Measurements from ENCODE around the gene HOXD10. TPM values are rescaled to one million over a fixed set of nuclear protein-coding genes. Genes with fewer than 3 reads are reported as not detected.

Gene HOXD10
- total RNA-seq, 1 donor from 2014 or later: not detected

DNA sequence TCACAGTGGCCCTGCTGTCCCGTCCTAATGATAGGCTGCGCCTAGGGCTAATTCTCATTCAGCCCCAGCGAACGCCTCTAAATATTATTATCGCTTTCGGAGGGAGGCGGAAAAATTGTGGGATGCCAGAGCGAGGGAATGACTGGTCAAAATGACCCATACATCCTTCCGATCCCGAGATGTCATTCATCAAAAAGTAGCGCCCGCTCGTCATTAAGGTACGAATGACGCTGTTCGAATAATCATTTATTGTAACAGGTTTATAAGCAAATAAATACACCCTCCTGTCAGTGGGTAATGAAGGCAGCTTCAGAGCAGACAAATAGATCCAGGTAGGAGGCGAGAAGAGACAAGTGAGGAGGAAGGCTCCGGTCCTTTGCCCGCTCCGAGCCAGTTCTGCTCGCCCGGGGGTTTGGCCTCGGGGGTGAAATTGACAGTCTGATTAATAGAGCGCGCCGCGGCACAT is 32.7 kb upstream of the HOXD10 start, which contains the start of gene EVX2:
EVX2 (minus strand) TSS at position 167 of the 466 bp plus-strand sequence. CDS start 186 bp downstream, outside the sequence.
- Mint-ChIP-seq H3K4me1 (ENCODE audit: low read depth) (peaks cover 34% of the 10 kb centered on the region), H3K27me3 (ENCODE audit: low read depth) (peaks cover 81% of the 10 kb centered on the region), H3K27ac (ENCODE audit: unreplicated experiment) (no peak within 1 kb of the TSS), H3K4me3 (ENCODE audit: unreplicated experiment) (no peak within 1 kb of the TSS), H3K36me3 (ENCODE audit: low read depth) (peaks cover 6% of the 10 kb centered on the region), H3K9me3 (ENCODE audit: low read depth) (no peaks in the 10 kb centered on the region)
- TF ChIP-seq, protein P1, sequence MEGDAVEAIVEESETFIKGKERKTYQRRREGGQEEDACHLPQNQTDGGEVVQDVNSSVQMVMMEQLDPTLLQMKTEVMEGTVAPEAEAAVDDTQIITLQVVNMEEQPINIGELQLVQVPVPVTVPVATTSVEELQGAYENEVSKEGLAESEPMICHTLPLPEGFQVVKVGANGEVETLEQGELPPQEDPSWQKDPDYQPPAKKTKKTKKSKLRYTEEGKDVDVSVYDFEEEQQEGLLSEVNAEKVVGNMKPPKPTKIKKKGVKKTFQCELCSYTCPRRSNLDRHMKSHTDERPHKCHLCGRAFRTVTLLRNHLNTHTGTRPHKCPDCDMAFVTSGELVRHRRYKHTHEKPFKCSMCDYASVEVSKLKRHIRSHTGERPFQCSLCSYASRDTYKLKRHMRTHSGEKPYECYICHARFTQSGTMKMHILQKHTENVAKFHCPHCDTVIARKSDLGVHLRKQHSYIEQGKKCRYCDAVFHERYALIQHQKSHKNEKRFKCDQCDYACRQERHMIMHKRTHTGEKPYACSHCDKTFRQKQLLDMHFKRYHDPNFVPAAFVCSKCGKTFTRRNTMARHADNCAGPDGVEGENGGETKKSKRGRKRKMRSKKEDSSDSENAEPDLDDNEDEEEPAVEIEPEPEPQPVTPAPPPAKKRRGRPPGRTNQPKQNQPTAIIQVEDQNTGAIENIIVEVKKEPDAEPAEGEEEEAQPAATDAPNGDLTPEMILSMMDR (IDR thresholded peaks at IDR 0.05): no peak
- DNase-seq (ENCODE audit: low spot score): no peak

DNA sequence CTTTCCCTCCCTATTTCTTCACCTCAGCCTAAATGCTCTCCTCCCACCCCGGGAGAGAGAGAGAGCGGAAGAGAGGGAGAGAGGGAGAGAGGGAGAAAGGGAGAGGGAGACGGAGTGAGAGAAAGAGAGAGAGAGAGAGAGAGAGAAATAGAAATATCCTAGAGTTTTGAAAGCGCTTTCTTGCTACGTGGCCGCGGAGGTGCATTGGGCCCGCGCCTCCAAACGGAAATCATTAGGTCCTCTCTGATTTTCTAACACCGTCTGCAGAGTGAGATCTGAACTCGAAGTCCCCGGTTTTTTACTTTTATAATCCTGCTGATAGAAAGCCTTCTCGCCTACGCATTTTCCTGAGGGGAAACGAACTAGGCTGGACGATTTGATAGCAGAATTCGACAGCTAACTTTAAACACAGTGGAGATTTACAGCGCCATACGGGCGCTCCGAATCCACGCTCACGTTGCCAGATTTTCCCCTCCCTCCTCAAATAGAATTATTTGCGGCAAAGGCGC is 31.9 kb upstream of the HOXD10 start:
- H3K9me3 Mint-ChIP-seq (ENCODE audit: low read depth): no peaks in the 10 kb centered on the region

DNA sequence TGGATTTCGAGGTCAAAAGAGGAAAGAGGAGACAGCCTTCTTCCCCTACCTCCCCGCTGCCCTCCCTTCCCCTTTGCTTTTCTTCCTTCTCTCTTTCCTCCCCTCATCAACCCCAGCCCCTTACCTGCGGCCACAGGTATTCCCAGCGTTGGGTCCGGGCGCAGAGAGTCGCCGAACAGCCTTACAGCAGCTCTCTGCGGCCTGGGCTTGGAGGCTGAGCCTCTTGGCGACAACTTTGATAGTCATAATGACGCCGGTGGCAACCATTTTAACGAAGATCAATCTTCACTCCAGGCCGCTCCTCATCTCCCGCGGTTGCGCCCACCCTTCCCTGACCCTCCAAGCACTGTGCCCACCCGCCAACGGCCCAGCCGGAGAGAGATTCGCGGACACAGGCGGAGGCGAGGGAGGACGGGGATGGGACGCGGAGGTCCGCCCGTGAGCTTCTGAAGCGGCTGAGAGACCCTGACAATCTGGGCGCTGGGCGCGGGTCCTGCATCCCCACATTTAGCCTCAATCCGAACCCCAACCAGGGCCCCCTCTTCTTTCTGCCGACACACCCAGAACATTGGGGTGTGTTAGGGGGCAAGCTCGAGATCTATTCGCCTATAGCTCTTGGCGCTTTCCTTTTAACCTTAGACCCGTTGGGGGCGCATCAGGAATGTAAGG is 31.3 kb upstream of the HOXD10 start:
- Mint-ChIP-seq H3K27me3 (ENCODE audit: low read depth) (peaks cover 87% of the 10 kb centered on the region), H3K36me3 (ENCODE audit: low read depth) (peaks cover 2% of the 10 kb centered on the region), H3K4me3 (ENCODE audit: unreplicated experiment) (no peak overlapping the region), H3K9me3 (ENCODE audit: low read depth) (no peaks in the 10 kb centered on the region), H3K4me1 (ENCODE audit: low read depth) (peaks cover 27% of the 10 kb centered on the region), H3K27ac (ENCODE audit: unreplicated experiment) (no peak overlapping the region)
- TF ChIP-seq, protein P1 (IDR thresholded peaks at IDR 0.05): no peak
- no peak for DNase-seq (ENCODE audit: low spot score)

More for the DNA sequence above, 31.9 kb upstream of the HOXD10 start:
- Mint-ChIP-seq H3K36me3 (ENCODE audit: low read depth) (peaks cover 2% of the 10 kb centered on the region), H3K27ac (ENCODE audit: unreplicated experiment) (no peak overlapping the region), H3K4me1 (ENCODE audit: low read depth) (peaks cover 27% of the 10 kb centered on the region), H3K4me3 (ENCODE audit: unreplicated experiment) (no peak overlapping the region), H3K27me3 (ENCODE audit: low read depth) (peaks cover 81% of the 10 kb centered on the region)
- DNase-seq (ENCODE audit: low spot score): no peak
- TF ChIP-seq, protein P1 (IDR thresholded peaks at IDR 0.05): no peak

DNA sequence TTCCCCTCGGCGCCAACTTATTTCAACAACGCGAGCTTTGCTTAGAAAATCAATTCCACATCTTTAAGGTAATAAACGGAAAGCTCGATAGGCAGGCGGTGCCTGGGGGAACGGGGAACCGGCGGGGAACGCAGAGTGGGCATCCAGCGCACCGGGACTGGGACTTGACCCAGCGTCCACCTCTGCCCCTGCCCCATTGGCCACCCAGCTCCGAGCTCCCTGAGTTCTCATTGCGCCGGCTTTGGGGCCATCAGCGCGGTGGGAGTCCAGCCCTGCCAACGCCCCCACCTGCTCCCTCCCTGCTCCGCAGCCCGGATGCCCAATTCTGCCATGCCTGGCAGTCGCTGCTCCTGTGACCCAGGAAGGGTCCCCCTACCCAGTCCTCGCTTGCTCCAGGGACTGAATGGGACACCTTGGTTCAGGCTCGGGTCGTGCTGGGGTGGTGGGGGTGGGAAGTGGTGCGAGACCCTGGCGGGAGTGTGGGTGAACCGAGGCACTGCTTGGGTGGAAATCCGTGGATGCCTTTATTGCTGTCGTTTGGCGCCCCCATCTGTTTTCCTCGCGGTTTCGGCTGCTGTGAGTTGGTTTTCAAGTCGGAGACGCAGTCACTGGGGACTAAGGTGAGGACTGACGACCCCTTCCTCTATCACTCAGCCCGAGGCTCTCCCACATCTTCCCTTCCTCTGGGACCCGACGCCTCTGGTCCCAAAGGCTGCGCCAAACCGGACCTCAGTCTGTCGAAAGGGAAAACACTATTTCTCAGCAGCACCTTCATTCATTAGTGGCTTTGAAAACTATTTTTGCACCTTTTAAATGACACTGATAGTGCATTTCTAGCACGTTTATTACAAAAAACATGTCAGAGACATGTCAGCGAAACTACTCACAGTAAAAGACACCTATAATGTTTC is 30.5 kb upstream of the HOXD10 start:
- TF ChIP-seq, protein P1 (IDR thresholded peaks at IDR 0.05): peak; percentile 80
- no peak overlapping the region for H3K27ac Mint-ChIP-seq (ENCODE audit: unreplicated experiment)
- H3K4me1 Mint-ChIP-seq (ENCODE audit: low read depth): peaks cover 23% of the 10 kb centered on the region
- H3K27me3 Mint-ChIP-seq (ENCODE audit: low read depth): peaks cover 91% of the 10 kb centered on the region
- no peaks in the 10 kb centered on the region for H3K9me3 Mint-ChIP-seq (ENCODE audit: low read depth)
- DNase-seq (ENCODE audit: low spot score): no peak
- no peak overlapping the region for H3K4me3 Mint-ChIP-seq (ENCODE audit: unreplicated experiment)
- H3K36me3 Mint-ChIP-seq (ENCODE audit: low read depth): peaks cover under 1% of the 10 kb centered on the region

Measured in chondrocyte (in vitro differentiated cells).